GM15510 (cell line): ENCODE measurements around the gene KCNQ2.

Experiments
- POLR2A ChIP-seq: IDR thresholded peaks from 3 replicates; pipeline ENCODE4 v1.6.1; 2011; ENCODE audit warnings: borderline replicate concordance; ENCODE audit not compliant: insufficient read length; ENCODE audit errors: extremely low read depth

KCNQ2 gene

DNA sequence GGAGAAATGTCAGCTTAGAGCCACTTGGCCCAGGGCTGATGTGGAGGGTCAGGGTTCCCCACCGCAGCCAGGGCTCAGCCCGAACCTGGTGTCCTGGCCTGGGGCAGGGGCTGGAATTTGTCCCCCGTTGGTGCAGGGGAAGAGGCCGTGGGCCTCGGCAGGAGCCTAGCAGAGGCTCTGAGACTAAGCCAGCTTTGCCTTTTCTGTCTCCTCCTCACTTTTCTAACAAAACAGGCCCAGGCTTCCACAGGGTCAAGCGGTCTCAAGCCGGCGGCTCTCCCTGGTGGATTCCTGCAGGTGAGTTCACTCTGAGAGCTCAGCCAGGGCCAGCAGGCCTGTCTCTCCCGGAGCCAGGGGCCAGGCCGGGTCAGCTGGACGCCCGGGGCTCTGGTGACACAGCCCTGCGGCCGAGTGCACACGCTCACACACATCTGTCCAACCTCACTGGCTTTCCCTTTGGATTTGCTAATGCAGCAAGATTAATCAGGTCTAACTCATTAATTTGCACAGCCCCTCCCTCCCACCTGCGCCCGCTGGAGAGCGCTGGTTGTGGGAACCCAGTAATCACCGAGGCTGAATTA is 108.4 kb downstream of the KCNQ2 start:
- no peak for TF ChIP-seq POLR2A

DNA sequence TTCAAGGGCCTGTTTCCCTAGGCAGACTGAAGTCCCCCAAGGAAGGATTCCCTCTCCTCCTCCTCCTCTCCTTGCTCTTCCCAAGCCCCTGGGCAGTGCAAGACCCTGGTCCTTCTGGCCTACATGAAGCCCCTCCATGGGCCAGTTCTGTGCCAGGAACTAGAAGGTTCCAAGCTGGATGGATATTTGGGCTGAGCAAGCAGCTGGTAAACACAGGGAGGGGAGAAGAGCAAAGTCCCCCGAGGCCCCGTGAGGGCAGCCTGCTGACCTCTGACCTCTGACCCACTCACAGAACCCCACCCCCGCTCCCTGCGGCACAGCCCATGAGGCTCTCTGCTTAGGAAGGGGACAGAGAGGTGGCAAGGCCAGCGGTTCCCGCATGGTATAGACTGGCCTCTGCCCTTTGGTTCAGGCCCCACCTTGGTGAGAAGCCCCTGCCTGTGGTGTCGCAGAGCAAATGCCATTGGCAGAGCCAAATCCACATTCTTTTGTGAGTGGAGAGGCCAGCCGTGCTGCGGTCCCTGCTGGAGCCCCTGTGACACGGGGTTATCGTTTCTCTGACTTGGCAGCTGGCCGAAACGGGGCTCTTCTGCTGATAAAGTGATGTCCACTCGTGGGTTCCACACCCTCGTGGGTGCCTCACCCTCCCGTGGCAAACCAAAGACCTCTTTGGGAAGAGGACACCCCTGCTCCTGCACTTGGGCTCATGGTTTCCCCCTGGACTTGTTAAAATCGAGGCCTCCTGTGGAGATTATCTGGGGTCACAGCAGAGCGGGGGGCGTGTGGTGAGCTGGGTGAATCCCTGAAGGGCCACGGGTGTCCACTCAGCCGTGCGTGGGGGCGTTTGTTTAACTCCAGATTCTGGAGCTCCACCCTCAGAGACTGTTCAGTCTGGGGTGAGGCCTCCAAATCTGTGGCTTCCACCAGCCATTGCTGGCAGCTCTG is 109.2 kb downstream of the KCNQ2 start:
- no peak for TF ChIP-seq POLR2A

DNA sequence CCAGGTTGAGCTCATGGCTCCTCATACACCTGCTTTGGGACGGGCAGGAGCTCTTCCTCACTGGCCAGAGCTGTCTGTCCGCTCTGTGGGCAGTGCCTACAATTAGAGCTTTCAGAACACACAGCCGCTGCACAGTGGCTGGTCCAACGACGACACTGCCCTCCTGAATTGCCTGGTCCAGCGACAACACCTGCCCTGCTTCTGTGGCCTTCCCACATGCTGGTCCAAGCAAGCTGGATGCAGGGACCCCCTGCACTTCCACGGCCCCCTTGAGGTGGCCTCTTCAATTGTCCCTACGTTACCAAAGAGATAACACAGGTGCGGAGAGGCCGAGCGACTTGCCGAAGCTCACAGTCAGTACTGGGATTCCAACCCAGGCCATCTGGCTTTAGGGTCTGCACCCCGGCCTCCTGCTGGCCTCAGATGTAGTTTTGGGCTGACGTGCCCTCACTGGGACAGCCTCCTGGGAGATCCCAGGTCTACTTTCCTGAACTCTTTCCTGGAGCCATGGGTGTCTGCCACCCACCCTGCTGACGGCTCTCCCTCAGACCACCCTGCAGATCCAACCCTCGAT is 109.9 kb downstream of the KCNQ2 start:
- TF ChIP-seq POLR2A = no peak

DNA sequence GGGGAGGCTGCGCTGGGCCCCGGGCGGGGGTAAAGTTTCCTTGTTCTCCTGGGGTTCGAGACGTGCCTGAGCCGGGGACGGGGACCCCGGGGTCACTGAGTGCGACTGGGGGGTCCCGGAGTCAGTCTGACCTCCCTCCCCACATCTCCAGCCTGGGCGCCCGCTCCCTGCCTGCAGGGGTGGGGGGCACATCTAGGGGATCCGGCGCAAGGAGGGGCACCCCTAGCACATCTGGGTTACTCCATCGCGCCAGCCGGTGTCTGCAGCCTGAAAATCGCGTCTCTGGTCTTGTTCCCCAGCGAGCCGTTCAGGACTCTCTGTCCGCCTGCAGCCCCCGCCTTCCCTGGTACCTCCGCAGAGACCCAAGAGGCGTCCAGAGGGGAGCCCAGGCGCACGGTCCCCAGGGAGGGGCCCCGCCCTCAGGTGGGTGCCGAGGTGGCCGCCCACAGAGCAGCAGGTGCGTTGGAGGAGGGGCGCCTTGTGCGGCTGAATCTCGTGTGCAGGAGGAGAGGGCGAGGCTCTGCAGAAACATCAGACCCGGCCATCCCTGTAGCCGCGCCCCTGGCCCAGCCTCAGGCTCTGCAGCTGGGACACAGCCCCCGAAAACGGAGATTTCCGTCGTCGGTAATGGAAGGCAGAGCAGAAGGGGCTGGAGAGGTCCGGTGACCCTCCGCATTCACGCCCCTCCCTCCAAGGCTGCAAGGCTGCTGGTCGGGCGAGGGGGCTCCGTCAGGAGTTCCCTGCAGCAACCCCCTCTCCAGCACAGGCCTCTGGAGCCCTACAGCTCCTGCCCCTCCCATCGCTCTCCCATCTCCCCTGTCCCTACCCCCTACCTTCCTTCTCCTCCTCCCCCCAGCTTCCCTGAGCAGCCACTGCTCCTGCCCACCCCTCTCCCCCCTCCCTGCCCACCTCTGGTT is 110.7 kb downstream of the KCNQ2 start:
- no peak for TF ChIP-seq POLR2A

DNA sequence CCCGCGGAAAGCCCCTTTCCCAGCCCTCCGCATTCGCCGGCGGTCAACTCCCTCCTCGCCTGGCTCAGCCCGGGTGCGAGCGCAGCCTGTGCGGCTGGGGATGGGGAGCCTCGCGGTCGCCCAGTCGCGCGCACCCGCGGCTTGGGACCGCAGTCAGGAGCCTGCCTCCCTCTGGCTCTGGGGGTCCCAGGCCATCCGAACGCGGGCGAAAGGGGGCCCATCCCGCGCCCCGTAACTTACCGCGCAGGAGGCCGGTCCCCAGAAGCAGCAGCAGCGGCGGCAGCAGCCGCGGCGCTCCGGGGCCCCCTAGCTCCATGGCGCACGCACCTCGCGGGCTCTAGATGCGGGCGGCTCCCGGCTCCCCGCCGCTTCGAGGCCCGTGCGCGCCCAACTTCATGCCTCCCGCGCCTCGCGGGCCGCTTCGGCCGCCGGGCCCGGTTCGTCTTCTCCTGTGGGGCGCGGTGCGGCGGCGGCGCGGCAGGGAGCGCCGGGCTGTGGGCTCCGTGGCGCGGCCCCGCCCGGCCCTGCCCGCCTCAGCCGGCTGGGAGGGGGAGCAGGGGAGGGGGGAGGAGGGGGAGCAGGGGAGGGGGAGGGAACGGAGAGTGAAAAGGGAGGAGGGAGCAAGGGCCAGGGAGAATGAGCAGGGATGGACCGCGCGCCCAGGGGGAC is 111.5 kb downstream of the KCNQ2 start, which contains the start of gene CHRNA4:
TSS of gene CHRNA4 (minus strand) at position 500 of the 669 bp plus-strand sequence. CDS start at position 316, 184 bp downstream.
- TF ChIP-seq POLR2A = no peak

DNA sequence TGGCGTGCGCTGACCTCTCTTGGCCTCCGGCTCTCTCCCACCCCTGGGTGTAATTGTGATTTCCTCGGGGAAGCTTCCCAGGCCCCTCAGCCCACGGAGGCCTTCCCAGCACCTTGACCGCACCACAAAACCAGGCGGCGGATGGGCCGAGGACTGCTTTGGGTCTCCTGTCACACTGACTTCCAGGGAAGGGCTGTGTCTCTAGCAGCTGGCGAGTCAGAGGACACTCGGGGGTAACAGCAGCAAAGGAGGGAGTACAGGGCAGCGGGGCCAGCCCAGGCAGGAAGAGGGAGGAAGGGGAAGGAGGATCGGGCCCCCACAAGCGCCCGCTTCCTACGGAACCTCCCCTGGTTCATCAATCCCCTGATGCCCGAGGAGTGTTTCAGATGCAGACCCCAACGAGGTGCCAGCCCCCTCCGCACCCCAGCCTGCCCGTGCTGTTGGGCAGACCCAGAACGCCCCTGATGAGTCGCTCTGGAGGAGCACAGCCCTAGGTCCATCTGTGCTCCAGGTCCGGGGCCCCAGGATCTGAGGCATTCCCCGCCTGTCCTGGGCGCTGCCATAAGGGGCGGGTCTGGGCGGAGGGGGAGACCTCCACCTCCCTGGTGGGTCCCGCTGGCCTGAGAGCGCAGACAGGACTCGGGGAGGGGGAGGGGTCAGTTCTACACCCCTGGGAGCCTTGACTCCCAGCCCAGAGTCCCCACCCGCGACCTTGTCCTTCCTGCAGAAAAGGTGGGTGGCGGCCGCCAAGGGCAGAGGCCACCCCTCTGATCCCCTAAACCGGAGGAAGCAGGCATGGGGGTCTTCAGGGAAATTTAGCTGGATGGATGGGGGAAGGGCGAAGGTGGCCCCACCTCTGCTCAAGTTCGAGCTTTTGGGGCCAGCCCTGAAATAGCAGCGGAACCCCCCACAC is 112.3 kb downstream of the KCNQ2 start:
- TF ChIP-seq POLR2A = no peak

DNA sequence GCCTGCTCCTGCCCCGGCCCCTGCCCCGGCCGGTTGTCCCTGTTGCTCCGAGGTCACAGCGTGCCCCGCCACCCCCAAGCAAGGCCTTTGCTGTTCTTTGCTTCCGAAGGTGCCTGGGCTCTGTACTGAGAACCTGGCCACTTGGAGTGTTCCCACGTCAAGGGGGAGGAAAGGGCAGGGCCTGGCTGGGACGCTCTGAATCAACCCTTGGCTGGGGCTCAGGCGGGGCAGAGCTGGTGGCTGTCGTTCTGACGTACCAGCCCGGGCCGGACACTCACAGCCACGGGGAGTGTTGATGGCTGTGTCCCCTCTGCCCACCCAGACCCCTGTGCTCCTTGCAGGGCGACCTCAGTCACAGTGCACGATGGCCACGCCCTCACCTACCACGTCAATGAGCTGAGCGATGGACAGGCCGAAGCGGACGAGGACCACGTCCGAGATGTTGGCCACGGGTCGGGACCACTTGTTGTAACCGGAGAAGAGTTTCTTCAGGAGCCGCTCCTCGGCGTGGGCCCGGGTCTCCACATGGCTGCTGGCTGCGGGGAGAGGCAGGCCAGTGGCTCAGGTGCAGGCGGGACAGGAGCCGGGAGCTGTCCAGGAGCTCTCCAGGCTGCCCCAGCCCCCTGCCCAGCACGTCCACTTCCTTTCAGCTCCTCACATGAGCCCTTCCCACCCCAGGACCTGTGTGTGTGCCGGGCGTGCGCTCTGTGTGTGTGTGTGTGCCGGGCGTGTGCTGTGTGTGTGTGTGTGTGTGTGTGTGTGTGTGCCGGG is 113.1 kb downstream of the KCNQ2 start:
- TF ChIP-seq POLR2A = no peak

DNA sequence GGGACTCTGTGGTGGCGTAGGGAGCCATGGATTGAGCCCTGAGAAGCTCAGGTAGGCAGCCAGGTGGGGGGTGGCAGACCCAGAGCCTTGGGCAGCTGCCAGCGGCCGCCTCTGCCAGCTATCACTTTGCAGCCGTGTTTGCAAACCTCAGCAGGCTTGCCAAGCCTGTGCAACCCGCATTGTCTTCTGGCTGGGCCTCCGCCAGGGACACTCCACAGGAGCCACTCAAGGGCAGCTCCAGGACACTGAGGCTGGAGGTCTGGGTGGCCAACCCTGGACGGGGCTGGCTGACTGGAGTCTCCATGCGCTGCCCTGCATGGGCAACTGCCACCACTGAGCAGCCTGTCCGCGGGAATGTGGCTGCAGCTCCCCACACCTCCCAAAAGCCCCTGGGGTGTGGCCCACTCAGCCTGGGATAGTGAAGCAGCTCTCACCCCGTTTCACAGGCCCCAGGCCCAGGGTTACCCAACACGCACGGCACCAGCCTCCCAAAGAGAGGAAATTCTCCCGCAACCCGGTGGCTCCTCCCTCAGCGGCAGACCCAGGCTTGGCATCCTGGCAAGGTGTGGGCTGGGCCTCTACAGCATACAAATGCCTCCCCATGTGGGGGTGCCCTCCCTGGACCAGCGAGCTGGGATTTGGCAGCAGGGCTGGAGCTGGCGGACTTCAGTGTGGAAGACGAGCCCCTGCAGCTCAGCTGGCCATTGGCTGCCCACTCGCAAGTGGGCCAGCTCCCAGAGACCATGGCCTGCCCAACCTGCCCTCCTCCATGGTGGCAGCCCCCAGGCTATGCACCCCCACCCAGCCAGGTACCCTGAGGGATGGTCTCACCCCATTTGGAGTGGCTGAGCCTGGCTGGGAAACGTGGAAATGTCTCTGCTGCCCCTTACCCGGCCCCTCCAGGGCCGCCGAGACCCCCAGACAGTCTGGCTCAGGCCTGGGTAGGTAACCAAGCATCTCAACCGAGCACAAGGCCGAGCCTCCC is 114.2 kb downstream of the KCNQ2 start:
- TF ChIP-seq POLR2A = no peak

DNA sequence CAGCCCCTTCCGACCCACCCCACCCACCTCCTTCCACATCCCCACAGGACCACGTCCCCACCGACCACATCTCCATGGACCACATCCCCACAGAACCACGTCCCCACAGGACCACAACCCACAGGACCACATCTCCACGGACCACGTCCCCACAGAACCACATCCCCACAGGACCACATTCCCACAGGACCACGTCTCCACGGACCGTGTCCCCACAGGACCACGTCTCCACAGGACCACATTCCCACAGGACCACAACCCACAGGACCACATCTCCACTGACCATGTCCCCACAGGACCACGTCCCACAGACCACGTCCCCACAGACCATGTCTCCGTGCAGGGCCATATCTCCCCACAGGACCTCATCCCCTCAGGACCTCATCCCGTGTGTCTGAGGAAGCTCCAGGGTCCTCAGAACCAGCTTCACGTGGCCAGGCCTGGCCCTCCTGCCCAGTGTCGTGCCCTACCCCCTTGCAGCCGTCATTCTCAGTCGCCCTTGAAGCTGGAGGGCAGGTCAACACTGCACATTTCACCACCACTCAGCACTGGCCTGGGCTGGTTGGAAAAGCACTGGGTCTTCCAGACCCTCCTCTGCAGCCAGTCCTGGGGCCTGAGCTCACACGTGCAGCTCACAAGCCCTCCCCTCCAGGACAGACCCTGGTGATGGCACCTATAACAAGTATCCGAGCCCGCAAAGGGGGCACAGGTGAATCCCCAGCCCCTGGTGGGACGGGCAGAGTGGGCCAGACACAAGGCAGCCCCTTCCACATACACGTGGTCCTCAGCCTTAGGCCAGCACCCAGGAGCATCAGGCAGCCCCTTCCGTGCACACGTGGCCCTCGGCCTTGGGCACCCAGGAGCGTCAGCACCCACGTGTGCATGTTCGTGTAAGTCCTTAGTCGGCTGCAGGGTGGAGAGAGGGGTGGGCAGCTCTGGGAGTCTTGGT is 115.2 kb downstream of the KCNQ2 start:
- no peak for TF ChIP-seq POLR2A

DNA sequence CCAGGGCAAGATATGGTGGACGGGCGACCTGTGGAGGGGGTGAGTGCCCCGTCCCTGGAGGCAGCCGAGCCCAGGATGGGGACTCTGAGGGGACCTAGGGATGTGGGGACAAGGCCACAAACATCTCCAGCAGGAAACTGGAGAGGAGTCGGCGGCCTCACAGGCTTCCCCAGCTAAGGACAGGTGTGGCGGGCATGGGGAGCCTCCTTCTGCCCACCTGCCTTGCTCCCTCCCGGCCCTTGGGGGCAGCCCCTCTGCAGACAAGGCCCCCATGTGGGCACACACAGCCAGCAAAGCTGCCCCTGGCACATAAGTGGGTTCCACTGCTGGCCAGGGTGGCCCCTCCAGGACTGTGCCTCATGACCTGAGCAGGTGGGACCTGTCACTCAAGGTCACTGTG is 115.9 kb downstream of the KCNQ2 start:
- TF ChIP-seq POLR2A = no peak

DNA sequence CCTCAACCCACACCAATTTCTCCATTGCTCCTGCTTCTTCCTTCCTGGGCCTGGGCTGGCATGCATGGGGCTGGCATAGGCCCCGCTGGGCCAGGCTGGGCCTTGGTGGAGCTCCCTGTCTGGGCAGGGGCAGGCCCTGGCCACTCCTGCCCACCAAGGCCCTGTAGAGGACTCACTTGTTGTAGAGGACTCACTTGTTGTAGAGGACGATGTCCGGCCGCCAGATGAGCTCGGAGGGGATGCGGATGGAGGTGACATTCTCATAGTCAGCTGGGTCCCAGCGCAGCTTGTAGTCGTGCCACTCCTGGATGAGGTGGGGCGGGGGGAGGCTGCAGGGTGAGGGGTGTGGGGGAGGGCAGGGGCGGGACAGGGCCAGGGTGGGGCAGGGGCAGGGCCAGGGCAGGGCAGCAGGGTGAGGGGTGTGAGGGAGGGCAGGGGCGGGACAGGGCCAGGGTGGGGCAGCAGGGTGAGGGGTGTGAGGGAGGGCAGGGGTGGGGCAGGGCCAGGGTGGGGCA is 116.6 kb downstream of the KCNQ2 start:
- no peak for TF ChIP-seq POLR2A
